Activated CD8-positive, alpha-beta memory T cell treated with anti-CD3 and anti-CD28 coated beads for 1 hour (primary cell): ENCODE results near the gene TRNAU1AP.

Source experiments
- DNase-seq, 2 donors: peaks; one replicate each; pipeline ENCODE4 v3.0.0-alpha.2; 2020; ENCODE audit warnings: low read depth in 1 of 2; ENCODE audit errors: extremely low read depth in 1 of 2

The TRNAU1AP gene

DNA sequence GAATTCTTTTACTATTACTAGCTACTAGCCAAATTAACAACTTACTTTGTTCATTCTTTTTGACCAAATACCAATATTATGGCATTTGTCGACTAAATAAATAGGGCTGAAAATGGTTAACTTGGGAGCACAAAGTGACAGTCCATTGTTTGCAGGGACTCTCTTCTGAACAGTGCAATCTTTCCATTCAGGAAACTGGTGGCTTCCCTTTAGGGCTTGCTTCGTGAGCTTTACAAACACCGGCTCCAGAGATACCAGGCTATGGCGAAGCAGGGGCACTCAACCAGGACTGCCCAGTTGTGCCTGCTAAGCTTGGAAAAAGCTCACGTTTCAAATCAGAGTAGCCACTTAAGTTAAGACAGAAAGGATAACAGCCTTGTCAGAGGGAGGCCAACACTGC lies 51.5 kb downstream of the TRNAU1AP start:
- no peak for DNase-seq

DNA sequence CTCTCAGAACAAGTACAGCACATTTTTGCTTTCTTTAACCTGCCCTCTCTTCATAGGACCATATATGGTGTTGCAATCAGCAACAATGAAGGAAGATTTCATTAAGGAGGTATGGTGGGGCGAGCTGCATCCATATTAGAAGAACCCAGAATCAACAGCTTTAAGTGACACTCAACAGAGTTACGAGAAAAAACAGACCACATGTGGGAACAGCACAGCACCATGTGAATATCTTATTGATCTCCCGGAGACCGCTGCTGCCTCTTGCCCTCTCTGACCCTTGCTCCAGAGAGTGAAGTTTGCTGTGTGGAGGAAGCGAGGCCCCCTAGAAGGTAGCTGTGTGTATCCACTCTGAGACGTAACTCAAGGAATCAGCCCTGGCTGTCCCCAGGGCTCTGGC lies 52.1 kb downstream of the TRNAU1AP start:
- DNase-seq: no peak

DNA sequence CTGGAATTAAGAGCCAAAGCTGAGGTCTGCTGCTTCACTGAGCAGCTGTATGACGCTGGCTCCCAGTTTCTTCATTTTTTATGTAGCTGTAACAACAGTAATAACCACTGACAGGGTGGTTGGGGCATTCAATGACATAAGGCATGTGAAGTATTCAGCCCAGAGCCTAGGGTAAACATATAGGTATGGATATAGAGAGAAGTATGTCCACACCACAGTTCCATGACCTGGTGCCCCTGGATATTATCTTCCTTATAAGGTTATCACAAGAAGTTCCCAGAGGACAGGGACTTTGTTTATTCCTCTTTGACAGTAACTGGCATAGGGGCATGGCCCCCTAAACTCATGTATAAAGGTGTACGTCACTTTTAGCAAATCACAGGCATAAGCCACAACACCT lies 53.9 kb downstream of the TRNAU1AP start:
- no peak for DNase-seq

DNA sequence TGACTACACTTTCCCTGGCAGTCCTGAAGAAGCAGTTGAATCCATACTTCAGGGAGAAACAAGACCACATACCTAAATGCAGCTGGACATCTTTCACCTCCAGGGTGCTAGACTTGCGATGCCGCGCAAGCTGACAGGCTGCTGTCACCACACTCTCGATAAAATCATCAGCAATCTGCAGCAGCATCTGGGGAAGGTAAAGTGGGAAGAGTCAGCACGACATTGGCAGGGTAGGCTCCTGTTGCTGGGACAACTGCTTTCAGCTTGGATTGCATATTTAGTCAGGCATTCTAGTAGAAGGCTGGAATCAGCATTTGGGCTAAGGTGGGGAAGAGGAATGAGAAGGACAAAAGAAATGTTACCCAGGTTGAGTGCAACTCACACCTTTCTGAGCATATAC lies 60.3 kb downstream of the TRNAU1AP start:
- DNase-seq: no peak
